NK-92 treated with Interleukin-12 subunit alpha and Interleukin-12 subunit beta, amount 100 ng/mL, for 24 hours (cell line): Measurements from ENCODE around the gene BAHCC1.

ENCODE experiments used
- DNase-seq: peaks from one replicate; lab custom pipeline; 2025; lab: John Stamatoyannopoulos, UW

The BAHCC1 gene

GRCh38 chr17:81367171-81367570 lies 28.1 kb upstream of the BAHCC1 start:
- no peak for DNase-seq

DNA sequence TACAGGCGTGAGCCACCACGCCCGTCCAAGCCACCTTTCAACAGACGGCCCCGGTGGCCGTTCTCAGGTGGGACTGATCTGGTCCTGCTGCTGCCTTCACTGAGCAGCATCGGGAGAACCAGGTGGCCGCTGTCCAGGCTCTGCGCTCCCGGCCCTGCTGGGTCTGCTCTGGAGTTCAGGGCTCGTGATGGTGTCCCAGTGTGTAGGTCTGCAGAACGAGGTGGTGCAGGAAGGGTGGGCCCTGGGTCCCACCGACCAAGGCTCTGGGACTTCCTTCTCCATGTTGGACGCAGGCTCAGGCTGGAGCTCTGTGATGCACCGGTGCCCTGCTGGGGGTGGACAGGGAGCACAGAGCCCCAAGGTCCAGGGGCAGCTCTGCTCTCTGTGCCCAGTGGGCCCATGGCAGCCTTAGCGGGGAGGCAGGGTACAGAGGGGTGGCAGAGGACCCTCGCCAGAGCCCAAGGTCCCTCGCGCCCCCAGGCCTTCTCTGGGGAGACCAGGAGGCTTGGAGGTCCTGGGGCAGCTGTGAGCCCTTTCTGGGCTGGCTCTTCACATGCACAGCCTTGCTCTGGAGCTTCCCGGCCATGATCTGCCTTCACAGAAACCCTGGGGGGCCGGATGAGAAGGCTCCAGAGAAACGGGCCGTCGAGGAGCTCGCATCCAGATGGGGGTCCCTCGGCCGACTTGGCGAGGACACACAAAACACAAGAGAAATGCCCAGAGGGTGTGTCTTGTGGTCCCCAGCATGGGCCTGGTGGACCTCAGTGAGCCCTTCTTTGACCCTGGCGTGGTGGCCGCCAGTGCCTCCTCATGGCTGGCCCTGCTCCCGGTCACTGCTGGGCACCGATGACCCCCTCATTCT lies 26.9 kb upstream of the BAHCC1 start:
- DNase-seq = no peak

DNA sequence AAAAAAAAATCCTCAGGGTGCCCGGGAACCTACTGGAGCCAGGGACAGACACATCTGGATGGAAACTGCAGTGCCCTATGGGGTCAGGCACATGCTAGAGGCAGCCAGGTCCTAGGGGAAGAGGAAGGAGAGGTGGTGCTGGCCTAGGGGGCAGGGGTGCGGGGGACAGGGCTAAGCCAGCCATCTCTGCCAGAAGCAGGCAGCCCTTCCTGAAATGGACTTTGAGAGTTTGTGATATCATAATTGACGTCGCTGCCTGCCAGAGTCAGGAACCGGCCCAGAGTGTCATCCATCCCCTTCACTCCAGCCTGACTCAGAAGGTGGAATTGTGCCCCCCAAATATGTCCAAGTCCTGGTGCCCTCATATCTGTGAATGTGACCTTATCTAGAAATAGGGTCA lies 25.0 kb upstream of the BAHCC1 start:
- DNase-seq = no peak

DNA sequence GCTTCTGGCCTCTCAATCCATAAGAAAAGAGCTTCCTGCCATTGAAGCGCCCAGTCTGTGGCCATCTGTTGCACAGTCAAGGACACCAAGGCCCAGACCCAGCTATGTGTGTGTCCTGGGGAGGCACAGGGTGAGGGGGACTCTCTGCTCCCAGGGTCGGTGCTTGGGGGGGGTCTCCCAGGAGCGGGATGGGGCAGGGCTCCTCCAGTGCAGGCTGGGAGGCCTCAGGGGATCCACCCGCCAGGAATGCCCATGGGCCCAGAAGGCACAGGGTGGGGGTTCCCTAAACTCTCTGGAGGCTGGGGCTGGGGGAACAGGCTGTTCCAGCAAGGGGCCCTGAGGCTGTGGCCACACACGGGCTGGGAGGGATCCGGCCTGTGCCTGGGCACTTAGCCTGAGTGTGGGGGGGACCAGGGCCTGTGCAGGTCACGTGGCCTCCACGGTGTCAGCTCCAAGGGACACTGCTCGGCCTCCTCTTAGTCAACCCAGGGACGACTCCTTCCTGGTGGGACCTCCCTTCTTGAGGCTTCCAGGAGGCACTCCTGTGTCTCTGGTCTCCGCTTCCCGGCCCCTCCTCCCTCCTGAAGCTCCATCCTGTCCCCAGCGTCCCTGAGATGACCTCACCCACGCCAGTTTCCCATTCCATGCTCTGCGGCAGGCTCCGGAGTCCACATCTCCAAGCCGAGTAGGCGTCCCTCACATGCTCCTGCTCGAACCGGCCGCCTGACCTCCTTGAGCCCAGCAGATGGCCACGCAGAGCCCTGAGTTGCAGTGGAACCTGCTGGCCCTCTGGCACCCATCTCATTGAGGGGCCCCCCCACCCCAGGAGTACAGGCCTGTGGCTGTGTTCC lies 23.1 kb upstream of the BAHCC1 start:
- no peak for DNase-seq

GRCh38 chr17:81373536-81374160 lies 21.6 kb upstream of the BAHCC1 start:
- no peak for DNase-seq

DNA sequence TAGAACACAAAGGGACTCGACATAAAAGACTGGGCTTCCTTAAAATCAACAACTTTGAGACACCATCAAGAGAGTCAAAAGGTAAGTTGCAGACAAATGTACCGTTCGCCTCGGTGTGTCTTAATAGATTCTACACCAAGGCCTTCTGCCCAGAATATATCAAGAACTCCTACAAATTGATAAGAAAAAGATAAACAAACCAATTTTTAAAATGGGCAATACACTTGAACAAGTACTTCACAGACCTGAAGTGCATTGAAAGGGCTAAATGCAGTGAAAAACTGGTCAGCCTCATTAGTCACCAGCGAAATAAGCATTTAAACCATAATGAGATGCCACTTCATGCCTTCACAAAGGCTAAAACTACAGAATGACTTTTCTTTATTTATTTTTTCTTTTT lies 20.4 kb upstream of the BAHCC1 start:
- DNase-seq = no peak

- DNase-seq = no peak
Observed at GRCh38 chr17:81376946-81377714, 18.1 kb upstream of the BAHCC1 start.

DNA sequence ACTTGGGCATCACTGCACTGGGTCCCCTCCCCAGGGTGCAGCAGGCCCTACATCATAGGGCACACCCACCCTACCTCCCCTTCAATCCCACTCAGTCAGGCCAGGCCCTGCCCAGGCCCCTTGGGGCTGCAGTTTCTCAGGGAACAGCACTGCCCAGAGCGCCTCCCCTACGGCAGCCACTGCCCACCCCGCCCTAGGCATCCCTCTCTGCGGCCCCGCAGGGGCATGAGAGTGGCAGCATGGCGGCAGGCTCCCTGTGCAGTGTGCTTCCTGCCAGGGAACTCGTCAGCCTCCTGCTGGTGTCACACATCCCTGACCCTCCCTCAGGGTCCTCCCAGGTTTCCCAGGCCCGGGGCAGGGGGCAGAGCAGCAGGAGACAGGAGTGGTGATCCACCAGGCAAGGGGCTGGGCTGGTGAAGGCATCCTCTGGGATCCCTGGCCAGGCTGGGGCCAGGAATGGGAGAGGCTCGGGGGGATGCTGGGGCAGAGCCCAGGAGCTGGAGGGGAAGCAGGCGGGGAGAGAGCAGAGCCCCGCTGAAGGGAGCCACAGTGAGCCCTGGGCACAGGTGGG lies 16.2 kb upstream of the BAHCC1 start:
- no peak for DNase-seq

DNA sequence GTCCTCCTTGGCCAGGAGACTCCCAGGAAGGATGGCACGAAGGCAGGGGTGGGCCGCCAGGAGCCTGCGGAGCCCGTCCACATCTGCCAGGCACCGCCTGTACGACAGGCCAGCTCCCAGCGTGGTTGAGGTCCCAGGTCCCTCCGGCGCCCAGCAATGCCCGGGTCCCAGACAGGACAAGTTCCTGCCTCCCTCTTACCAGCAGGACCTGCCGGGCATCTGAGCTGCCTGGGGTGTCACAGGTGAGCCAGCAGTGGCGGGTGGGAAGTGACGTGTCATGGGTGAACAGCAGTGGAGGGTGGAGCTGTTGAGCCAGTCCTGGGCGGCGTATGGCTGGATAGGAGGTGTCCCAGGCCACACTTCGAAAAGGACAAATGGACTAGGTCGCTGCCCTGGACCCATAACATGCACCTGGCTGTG lies 15.7 kb upstream of the BAHCC1 start:
- DNase-seq = no peak

DNA sequence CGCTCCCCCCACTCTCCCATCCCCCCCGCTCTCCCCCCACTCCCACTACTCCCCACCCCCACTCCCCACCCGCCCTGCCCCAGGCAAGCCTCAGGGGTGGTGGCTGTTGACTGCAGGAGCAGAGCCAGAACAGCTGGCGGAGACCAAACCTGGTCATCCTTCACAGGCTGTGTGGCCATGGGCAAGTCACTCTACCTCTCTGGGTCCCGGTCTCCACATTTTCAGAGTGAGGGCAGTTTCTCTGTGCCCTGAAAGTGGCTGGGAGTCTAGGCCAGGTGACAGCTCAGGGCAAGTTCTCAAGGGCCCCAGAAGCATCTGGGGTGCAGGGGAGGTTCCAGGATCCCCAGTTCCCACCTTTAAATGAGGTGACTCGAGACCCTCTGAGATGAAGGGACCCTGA lies 15.1 kb upstream of the BAHCC1 start:
- no peak for DNase-seq

DNA sequence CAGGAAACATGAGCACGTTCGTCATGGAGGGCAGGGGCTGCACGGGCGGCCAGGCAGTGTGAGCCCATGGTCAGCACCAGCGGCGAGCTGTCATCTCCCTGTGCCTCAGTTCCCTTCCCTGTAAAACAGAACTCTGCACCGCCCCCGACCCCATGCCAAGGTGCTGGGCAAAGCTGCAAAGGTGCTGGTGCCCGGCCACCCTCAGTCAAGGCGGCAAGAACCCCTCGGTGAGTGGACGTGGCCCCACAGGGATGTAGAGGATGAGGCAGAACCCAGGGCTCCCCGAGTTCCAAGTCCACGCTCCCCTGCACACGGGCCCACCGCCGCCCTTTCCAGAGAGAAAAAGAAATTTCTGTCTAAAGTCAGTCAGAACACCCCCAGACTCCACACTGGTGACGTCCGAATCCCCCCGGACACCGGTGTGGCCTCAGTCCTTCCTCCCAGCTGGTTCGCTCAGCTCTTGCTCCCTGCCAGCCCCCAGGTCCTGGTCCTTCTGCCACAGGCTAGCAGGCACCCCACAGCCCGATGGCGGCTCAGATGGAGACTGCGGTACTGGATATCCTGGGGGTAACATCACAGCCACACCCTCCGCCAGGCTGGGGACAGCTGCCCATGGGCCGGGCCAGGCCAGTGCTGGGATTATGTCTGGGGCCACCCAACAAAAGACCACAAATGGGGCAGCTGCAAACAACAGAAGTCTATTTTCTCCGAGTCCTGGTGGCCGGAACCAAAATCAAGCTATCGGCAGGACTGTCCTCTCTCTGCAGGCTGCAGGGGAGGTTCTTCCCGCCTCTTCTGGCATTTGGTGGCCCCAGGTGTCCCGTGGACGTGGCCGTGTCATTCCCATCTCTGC lies 14.4 kb upstream of the BAHCC1 start:
- no peak for DNase-seq

DNA sequence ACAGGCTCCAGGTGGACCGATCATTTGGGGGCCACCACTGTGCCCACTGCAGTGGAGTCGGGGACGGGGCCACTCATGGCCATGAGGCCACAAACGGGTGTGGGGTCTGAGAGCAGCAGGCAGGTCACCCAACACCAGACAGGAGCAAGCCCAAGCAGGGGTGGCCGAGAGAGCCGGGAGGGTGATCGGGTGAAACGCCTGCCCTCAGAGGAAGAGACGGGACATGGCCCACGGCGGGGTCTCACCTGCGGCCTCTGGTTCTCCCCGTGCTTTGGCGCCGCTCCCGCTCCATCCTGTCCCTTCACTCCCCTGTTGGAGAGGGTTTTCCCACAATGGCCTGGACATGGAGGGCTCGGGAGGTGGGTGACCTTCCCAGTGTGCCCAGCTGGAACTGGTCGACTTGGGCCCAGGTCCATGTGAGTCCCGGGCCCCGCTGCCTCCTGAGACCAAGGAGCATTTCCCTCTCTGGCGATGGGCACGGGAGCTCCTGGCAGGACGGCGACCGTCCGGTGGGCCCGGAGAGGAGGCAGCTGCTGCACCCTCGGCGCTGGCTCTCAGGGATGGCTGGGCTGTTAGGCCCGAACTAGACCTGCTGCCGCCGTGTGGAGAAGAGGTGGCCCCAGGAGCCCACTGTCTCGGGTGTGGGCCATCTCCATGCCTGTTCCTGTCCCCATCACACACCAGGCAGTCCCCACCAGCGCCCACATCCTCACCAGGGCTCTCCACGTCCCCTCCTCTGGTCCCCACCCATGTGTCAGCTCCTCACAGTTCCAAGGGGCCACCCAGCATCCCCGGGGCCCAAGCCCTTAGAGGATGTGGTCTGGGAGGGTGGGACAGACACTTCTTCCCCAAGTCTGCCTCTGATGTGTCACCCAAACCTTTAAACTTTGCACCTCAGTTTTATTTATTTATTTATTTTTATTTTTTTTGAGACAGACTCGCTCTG lies 13.4 kb upstream of the BAHCC1 start:
- DNase-seq = peak; percentile 62

- no peak for DNase-seq
Observed at GRCh38 chr17:81382851-81383250, 12.4 kb upstream of the BAHCC1 start.

- DNase-seq = no peak
Observed at GRCh38 chr17:81383504-81384421, 11.5 kb upstream of the BAHCC1 start.

DNA sequence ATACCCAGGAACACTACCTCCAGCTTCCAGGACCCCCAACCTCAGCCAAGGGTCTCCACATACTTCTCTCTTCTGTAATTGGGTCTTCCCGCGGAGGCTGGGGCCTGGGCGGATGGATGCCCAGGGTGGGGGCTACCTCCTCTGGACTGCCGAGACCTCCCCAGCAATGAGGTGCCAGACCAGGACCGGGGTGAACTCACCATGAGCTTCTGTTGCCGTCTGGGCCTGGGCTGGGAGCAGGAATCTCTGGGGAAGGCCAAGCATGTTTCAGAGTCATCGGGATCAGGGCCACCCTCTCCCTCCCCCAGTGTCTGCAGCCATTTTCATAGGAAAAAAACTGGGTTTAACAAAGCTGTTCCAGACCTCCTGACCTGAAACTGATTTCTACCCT lies 10.3 kb upstream of the BAHCC1 start:
- no peak for DNase-seq

GRCh38 chr17:81385320-81386111 lies 9.7 kb upstream of the BAHCC1 start:
- no peak for DNase-seq

- no peak for DNase-seq
Observed at GRCh38 chr17:81386141-81386645, 9.1 kb upstream of the BAHCC1 start.
